ENCODE data around the gene BBS9. TPM values are rescaled to one million over a fixed set of nuclear protein-coding genes. Genes with fewer than 3 reads are reported as not detected.

Gene BBS9
- total RNA-seq, 2 donors from 2014 or later: 9.3 to 10.9 TPM

DNA sequence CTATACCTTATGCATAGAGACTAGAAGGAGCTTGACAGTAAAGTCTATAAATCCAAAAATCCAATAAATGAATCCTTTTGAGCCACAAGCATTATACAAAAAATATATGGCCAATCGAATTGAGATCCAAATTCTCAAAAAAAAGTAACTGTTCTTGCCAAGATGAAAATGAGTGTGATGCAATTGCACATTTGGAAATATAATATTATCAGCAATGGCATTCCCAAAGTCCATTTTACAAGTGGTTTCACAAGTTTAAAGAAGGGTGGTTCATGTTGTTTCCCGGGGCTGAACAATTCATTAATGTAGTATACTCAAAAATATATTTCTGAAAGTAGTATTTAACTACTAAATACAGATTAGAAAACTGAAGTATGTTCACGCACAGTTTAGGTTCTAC lies 27.5 kb upstream of the BBS9 start:
- peaks cover 3% of the 10 kb centered on the region for H3K36me3 ChIP-seq
- intact Hi-C loops (cut with DNase I): no loop called here
- TF ChIP-seq, protein P1, sequence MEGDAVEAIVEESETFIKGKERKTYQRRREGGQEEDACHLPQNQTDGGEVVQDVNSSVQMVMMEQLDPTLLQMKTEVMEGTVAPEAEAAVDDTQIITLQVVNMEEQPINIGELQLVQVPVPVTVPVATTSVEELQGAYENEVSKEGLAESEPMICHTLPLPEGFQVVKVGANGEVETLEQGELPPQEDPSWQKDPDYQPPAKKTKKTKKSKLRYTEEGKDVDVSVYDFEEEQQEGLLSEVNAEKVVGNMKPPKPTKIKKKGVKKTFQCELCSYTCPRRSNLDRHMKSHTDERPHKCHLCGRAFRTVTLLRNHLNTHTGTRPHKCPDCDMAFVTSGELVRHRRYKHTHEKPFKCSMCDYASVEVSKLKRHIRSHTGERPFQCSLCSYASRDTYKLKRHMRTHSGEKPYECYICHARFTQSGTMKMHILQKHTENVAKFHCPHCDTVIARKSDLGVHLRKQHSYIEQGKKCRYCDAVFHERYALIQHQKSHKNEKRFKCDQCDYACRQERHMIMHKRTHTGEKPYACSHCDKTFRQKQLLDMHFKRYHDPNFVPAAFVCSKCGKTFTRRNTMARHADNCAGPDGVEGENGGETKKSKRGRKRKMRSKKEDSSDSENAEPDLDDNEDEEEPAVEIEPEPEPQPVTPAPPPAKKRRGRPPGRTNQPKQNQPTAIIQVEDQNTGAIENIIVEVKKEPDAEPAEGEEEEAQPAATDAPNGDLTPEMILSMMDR (IDR thresholded peaks at IDR 0.05): no peak

DNA sequence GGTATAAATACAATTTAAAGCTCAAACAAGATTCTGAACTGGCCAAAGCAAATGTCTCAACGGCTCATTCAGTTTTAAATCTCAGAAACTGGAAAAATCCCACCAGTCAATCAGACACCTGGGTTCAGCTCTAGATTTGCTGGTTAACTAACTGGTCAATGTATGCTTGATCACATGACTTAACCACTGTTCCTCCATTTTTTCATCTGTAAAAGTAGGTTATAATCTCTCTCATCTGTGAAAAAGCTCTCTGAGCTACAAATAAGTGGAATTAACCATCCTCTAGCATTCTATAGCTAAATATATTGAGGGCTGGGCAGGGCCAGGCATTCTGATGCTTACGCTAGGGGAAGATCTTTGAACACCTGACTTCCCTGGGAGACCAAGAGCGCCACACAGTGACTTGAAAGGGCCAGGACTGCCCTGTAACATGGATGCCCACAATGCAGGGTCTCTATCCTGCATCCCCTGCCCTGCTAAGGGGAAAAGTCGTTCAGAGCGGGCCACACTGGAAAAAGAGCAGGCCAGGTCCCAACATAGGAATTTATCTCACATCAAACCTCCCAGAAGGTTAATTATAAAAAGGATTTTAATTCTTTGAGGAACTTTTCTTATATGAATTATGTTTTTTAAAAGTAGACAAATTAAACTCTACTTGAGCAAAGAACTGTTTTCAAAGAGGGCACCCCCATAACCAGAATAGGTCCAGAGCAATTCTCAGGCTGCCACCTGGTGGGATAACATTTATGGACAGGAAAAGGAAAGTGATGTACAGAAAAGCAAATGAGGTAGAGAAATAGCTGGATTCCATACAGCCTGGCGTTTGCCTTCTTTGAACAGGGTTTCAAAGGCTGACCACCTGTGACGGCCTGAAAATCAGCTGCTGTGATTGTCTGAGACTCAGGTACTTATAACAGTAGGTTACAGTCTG lies 22.0 kb upstream of the BBS9 start:
- intact Hi-C loops (cut with DNase I): no loop called here
- peak; percentile 45 for DNase-seq
- H3K27me3 ChIP-seq: no peaks in the 10 kb centered on the region
- no peaks in the 10 kb centered on the region for H3K9me3 ChIP-seq
- TF ChIP-seq, protein P1 (IDR thresholded peaks at IDR 0.05): no peak
- no peak overlapping the region for H3K27ac ChIP-seq
- no peak overlapping the region for H3K4me3 ChIP-seq
- H3K9ac ChIP-seq (ENCODE audit: low read depth in 2 of 2, low read length in 2 of 2): no peak overlapping the region
- no peaks in the 10 kb centered on the region for H3K36me3 ChIP-seq
- H3K4me1 ChIP-seq: peaks cover 13% of the 10 kb centered on the region

More for the DNA sequence above, 27.5 kb upstream of the BBS9 start:
- Histone ChIP-seq H3K27ac (no peak overlapping the region), H3K4me1 (no peaks in the 10 kb centered on the region), H3K9me3 (no peaks in the 10 kb centered on the region), H3K4me3 (no peak overlapping the region), H3K9ac (ENCODE audit: low read depth in 2 of 2, low read length in 2 of 2) (no peak overlapping the region), H3K27me3 (no peaks in the 10 kb centered on the region)
- DNase-seq: no peak

DNA sequence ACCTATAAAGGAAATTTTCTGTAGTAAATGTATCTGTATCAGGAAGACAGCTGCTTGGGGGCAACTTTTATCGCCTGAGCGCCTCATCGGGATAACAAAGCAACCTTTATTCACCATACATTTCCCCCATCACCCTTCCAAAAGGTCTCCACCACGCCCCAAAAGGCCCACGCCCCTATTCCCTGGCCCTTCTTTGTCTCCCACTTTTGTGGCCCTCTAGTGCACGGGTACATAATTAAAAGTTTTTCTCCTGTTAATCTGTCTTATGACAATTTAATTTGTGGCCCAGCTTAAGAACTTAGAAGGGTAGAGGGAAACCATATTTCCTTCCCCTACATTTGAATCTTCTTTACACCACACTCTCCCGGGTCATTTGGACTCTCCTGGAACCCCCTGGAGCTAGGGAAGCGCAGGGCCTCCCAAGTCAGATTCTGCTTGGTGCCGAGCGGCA lies 20.8 kb upstream of the BBS9 start:
- Histone ChIP-seq H3K9me3 (no peaks in the 10 kb centered on the region), H3K27ac (peak overlapping the region; percentile 69), H3K36me3 (no peaks in the 10 kb centered on the region), H3K4me1 (peaks cover 13% of the 10 kb centered on the region), H3K4me3 (peak overlapping the region; percentile 97), H3K9ac (ENCODE audit: low read depth in 2 of 2, low read length in 2 of 2) (peak overlapping the region; percentile 52 to 90), H3K27me3 (no peaks in the 10 kb centered on the region)
- intact Hi-C loops (cut with DNase I): no loop called here
- peak; percentile 29 for DNase-seq
- TF ChIP-seq, protein P1 (IDR thresholded peaks at IDR 0.05): no peak

DNA sequence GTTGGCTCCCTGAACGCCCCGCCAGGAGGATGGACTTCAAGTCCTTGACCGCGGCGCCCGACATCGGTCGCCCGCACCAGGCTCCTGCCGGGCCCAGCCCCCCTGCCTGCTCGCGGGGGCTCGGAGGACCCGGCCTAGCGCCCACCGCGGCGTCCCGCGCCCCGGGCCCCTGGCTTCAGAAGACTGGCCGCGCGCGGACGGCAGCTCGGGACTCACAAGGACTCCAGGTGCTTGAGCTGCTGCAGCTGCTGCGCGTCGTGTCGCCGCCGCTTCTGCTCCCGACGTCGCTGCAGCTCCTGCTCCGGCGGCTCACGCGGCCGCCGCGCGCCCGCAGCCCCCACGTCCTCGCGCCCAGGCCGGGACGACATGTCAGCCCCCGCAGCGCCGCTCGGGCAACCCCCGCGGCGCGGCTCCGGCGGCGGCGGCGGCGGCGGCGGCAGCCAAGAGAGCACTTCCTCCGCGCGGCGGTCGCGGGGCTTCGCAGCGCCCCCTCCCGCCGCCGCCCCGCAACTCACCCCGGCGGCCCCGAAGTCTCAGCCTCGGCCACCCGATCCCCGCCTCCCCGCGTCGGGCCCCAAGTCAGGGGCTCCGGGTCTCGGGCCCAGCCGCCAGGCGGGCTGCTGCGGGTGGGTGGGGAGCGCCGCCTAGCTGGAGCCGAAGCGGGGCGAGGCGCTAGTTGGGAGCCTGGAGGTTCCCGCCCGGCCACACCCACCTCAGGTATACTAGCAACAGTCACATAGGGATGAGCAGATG lies 20.2 kb upstream of the BBS9 start, which contains the start of gene RP9:
Gene RP9, minus strand, starts transcription at position 400 of the 753 bp plus-strand sequence. Its CDS starts 32 bp downstream, at position 368.
- DNase-seq: peak; percentile 66
- intact Hi-C loops (cut with DNase I): no loop called here

More for the DNA sequence above, 20.2 kb upstream of the BBS9 start, which contains the start of gene RP9:
- no peaks in the 10 kb centered on the region for H3K36me3 ChIP-seq
- H3K4me1 ChIP-seq: peaks cover 13% of the 10 kb centered on the region
- peak within 1 kb of the TSS; percentile 97 for H3K4me3 ChIP-seq
- H3K9me3 ChIP-seq: no peaks in the 10 kb centered on the region
- no peaks in the 10 kb centered on the region for H3K27me3 ChIP-seq
- TF ChIP-seq, protein P1 (IDR thresholded peaks at IDR 0.05): peak; percentile 23
- H3K27ac ChIP-seq: peak within 1 kb of the TSS; percentile 69
- H3K9ac ChIP-seq (ENCODE audit: low read depth in 2 of 2, low read length in 2 of 2): peak within 1 kb of the TSS; percentile 52 to 90

All from colonic mucosa (tissue), 4 donors.